ENCODE results near the gene JAKMIP2.
"Not testable (repeated sequence)": the region's sequence is repeated elsewhere in the genome, so short reads cannot be mapped to it uniquely, and the experiment has no call there.

Gene JAKMIP2

DNA sequence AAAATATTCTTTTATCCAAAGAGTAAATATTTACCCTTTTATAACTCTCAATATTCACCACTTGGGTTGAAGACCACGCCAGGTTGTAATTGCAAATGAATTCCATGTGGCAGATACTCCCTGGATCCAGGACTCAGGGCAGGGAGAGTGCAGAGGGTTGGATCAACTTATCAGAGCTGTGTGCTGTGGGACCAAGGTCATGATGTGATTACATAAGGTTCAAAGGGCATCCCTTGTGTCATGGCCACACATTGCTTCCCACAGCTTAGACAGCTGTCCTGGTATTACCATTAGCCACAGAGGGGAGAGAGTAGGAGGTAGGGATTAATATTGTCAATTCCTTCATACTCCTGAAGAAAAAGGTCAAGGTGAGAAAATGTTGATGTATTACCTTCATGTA lies 133.9 kb downstream of the JAKMIP2 start:
- no peak for DNase-seq (ENCODE audit: low spot score)

DNA sequence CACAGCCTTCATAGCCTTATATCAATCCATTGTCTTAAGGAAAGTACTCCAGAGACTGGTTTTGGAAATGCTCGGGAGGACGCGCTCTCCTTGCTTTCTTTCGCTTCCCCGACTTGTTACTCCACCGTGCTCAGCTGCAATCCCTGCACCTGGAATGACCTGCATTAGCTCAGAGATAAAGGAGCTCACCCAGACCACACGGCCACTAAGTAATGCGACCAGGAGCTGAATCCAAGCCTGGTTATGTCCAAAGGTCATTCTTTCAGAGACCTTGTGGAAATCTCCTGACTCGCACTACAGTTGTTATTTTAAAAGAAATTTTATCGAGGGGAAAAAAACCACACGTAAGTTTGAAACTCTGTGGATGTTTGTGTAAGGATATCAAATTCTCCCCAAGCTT lies 137.3 kb downstream of the JAKMIP2 start:
- DNase-seq (ENCODE audit: low spot score), result no peak

DNA sequence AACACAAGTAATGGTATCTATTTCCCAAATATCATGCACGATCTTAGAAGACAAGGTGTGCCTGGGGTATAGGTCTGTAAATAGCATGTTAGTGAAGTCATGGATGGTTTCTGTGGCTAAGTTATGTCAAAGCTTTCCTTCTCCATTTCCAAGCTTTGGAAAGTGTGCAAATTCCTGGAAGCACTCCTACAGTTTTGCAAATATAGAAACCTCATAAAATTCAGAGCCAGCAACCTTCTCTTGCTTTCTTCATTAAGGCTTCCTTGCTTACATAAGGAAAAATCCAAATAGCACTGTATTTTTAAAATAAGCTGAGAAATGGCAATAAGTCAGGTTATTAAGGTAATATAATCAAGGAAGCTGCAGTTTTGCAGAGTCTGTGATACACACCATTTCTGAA lies 138.1 kb downstream of the JAKMIP2 start:
- no peak for DNase-seq (ENCODE audit: low spot score)

DNA sequence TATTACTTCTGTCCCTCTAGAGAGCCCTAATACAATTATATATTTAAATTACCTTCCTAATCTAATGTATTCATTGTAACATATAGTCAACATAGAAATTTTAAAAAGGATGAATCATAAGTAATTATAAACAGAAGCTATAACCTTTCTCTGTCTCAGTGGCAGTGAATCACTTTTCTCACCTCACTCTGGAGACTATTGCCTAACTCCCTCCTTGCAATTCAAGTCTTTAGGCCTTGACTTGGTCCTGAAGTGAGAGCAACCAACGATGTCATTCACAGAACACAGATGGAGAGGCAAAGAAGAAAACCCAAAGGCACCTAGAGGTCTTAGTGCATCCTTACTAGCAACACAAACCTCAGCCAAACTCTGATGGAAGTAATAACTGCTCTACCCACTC lies 139.4 kb downstream of the JAKMIP2 start:
- no peak for DNase-seq (ENCODE audit: low spot score)

DNA sequence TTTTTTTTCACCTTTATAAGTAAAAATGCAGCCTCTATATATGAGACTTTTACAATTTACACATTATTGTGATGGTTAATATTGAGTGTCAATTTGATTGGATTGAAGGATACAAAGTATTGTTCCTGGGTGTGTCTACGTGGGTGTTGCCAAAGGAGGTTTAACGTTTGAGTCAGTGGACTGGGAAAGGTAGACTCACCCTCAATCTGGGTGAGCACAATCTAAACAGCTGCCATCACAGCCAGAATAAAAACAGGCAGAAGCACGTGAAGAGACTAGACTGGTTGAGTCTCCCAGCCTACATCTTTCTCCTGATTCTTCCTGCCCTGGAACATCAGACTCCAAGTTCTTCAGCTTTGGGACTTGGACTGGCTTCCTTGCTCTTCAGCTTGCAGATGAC lies 139.9 kb downstream of the JAKMIP2 start:
- no peak for DNase-seq (ENCODE audit: low spot score)

DNA sequence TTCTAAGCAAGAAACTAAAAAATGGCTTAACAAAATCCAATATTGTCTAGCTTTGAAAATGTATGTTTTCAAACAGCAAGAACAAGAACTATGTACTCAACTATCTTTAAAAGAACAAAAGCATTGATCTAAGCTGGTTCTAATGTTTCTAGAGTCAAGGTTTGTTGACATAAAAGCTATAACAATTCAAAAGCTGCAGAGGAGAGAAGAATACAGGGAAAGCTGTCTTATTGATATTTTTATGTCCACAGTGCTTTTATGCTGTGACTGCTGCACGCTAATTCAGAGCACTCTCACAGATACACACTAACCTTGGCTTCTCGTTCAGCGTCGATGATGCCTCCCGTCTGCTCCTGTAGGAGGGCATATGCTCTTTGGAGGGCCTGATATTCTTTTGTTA lies 143.2 kb downstream of the JAKMIP2 start:
- no peak for DNase-seq (ENCODE audit: low spot score)

DNA sequence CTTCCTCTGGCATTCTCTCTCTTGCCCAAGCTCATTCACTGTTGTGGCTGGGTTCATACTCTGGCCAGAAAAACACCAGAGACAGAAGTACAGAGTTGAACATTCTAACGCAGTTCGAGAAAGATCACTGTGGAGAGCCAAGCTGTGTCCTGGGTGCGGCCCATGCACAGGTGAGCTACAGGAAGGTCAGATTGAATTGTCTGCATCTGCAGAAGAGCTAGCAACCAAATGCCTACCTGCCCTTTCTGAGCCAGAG lies 145.9 kb downstream of the JAKMIP2 start:
- no peak for DNase-seq (ENCODE audit: low spot score)

DNA sequence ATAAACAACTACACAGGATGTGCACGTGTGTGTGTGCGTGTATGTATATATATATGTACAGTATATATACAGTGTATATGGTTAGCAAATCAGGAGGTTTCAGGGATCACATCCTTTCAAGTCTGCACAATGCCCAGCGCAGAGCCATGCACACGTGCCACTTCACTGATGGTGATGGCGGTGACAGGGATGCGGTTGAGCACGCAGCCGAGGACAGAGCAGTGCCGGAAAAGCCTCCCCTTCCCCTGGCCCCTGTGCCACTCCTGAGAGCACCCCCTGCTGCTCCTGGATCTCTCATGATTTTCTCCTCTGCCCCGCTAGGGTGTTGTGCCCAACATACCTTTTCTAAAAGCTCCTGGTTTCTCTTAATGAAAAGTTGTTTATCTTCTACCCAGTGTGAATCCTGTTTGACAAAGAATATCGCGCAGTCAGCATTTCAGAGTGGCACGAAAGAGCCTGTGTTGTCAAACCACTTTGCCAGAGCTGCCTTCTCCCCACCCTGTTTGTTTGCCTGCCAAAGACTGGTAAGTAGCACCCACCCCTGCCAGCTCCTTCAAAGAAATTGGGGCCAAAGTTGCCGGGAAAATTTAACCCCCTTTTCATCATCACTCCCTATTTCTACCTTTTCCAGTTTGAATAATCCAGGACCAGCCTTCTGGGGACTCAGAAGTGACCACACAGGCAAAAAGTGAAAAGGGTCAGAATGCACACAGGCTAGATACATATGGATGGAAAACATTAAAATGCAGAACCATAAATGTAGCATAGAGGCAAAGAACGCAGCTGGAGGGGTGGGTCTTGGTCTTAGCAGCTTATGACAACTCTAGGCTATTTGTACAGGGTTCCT lies 146.4 kb downstream of the JAKMIP2 start:
- no peak for DNase-seq (ENCODE audit: low spot score)

DNA sequence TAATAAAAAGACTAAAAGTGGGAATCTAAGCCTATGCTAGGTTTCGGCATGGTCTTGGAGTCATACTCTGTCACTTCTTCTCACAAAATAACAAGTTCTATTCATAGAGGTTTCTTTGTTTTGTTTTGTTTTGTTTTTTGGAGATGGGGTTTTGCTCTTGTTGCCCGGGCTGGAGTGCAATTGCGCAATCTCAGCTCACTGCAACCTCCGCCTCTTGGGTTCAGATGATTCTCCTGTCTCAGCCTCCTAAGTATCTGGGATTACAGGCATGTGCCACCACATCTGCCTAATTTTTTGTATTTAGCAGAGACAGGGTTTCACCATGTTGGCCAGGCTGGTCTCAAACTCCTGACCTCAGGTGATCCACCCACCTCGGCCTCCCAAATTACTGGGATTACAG lies 147.1 kb downstream of the JAKMIP2 start:
- DNase-seq (ENCODE audit: low spot score), result not testable (repeated sequence)

DNA sequence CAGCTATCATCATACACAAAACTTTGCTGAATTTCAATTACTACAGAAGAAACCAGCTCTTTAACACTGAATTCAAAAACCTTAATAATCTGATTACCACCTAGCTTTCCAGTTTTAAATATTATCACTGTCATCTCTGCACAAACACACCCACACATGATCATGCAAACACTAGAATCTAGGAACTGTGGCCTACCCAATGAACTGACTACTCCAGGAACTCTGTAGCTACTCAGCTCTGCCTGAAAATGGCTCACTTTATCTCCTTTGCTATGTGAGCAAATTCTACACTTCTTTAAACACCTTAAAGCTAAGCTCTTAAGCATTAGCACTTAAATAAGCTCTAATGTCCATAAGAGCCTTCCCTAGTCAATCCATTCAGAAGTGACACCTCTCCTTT lies 149.4 kb downstream of the JAKMIP2 start:
- no peak for DNase-seq (ENCODE audit: low spot score)

DNA sequence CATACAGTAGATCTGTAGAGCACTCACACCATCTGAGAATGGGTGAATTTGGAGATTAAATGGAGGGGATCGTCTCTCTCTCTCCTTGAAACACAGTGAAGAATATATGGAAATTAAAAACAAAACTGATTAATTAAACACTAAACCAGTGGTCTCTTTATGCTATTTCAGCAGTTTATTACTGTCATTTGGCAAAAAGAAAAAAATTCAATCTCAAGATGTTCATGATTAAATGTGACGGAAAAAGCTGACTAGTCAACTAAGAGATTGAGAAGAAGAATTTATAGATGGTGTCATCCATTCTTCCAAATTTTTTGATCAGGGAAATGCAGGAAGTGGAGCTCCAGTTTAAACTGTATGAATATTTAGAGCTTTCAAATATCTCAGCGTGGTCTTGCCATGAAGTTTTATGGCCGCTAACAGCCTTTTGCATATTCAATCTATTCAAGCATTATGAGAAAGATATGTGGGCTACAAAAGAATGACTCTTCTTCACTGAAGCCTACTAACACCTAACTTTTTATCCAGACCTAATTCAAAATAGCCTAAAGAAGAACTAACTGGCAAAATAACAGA lies 151.0 kb downstream of the JAKMIP2 start:
- DNase-seq (ENCODE audit: low spot score), result no peak

DNA sequence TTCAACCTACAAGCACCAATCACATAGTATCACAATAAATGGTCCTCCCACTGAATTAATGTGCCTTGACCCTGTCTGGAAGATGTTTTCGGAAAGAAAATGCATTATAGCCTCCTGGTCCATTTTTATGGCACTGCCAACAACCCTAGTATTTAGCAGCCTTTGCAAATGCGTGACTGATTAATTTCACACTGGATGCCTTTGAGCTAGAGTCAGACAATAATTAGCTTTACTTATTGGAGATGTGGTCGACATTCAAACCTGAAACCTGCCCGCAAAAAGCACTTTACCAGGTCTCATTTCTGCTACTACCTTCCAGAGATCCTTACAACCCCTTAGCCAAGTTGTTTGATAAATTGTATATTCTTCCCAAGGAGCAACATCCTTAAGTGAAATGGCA lies 153.3 kb downstream of the JAKMIP2 start:
- DNase-seq (ENCODE audit: low spot score), result no peak

DNA sequence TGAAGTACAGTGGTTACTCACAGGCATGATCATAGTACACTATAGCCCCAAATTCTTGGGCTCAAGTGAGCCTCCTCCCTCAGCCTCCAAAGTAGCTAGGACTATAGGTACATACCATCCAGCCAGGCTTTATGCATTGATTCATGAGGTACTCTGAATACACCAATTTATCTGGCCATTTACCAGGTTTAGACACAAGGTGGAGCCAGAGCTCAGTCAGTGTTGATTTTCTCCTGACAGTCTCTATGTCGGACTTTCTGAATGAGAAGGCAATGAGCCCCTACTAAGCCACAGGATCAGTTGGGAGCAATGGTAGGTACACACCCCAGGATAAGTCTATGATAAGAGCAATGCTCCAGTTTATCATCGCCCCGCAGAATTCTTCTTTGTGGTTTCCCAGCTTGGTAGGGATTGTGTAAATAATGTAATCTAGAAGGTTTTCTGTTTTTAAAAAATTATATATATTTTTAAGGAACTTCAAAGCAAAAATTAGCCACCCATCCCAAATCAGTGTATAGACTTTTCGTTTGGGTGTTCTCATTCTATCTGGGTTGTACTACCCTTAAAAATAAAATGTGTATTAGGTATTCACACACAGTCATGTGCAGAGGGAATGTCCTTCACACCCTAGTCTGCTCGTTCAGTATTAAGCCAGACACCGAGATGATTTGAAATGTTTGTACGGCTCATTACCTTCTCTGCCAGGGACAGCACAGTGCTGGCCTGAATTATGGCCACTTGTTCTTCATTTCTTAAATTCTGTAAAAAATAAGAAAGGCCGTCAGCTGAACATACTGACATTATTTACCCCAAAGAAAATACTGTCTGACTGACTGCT lies 154.3 kb downstream of the JAKMIP2 start:
- peak; percentile 72 for DNase-seq (ENCODE audit: low spot score)

DNA sequence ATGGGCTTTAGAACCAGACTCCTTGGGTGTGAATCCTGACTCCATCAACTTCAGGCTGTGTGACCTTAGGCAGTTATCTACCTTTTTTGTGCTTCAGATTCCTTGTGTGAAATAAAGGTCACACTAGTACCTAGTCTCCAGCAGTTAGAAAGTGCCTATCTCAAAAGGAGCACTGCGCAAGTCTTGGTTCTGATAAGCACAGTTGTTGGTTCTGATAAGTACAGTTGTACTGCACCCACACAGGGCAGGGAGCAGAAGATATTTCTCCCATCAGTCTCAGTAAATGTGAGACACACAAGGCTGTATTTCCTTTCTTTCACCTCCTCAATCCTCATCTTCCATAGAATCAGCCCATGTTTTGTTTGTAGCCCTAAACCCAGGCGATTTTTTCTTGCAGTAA lies 156.1 kb downstream of the JAKMIP2 start:
- no peak for DNase-seq (ENCODE audit: low spot score)

DNA sequence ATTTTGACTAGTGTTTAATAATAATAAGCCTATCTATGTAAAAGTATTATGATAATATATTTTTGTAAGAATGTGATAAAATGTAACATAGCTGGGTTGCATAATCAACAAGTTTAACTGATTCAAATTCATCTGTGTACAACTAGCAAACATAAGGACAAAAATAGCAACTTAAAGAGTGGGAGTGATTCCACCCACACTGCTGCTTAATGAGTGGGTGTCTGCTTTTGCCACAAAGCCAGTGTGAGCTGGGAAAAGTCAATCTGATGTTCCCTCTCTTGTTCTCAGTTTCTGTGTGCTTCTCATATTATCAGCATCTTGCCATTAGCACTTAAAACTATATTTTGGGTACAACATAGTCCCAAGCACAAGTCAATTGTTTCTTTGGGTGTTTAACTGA lies 161.5 kb downstream of the JAKMIP2 start:
- DNase-seq (ENCODE audit: low spot score), result no peak

DNA sequence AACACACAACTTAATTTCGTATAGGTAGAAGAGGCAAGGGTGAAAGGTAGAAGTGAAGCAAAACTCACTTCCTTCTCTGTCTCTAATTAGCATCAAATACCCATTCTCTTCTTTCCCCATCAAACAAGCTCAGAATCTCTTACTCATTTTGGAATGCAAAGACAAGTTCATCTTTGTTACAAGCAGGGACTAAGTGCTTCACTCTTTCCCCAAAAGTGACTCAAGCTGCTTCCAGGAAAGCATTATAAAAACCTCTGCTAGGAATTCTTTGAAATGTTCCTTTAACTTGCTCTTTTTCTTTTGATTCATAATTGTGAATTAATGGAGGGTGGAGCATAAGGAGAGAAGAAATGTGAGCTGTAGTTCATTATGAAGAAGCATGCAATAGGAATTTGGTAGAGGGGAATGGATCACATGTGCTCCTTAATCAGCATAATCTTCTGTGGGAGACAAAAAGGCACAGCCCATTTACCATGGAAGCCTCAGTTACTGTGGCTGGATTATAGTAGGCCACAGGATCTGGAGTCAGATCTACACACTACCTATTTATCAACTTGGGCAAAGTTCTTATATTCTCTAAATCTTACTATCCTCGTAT lies 163.1 kb downstream of the JAKMIP2 start:
- no peak for DNase-seq (ENCODE audit: low spot score)

DNA sequence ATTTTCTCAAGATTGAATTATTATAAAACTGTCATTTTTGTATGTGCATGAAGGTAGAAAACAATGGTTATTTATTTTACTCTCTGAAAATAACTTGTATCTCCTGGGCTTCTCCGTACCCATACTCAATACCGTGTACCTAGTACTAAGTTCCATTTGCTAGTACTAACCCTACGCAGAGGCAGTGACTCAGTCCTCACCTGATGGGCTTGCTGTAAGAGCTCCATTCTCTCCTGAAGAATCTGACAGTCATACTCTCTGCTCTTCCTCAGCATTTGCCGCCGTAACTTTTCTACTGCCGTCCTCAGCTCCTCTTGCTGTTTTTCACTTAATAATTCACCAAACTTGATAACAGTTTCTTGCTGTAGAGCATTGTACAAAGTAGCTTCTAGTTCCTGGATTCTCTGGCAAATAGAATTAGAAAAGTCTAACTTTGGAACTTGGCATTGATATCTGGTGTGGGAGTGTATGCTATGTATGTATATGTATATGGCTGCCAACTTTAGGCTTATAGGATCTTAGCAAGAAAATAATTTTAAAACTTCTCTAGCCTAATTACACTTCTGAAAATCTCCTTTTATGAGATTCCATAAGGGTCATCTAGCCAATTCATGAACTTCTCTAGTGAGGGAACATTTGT lies 164.7 kb downstream of the JAKMIP2 start:
- no peak for DNase-seq (ENCODE audit: low spot score)

DNA sequence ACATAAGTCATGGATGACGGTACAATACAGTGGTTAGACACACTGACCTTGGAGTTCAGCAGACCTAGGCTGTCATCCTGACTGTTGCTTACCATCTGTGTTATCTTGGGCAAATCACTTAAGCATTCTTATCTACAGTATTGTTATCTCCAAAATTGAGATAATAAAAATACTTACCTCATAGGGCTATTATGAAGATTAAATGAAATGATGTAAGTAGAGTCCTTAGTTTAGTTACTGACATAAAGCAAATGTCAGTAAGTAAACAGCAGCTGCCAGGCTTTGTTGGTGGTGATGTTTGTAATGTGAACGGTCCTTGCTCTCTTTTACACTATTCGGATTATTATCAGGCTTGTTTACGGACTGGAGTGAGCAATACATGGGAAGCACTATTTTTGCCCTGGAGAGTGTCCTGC lies 165.3 kb downstream of the JAKMIP2 start:
- no peak for DNase-seq (ENCODE audit: low spot score)

DNA sequence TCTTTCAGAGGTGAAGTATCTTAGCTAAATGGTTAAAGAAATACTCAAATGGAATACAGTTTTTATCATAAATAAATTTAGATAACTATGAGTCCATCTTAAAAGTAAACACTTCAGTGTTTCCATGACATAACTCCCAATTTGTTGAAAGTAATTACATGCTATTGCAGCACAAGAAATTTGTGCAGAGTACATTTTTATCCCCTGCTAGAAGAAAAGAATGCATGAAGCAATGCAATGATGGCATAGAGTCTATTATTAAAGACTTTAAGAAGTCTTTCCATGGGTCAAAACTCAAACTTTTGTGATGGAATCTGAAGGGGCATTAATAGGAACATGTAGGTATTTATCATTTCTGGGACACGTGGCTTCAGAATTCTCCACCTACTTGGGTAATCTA lies 166.1 kb downstream of the JAKMIP2 start:
- no peak for DNase-seq (ENCODE audit: low spot score)

DNA sequence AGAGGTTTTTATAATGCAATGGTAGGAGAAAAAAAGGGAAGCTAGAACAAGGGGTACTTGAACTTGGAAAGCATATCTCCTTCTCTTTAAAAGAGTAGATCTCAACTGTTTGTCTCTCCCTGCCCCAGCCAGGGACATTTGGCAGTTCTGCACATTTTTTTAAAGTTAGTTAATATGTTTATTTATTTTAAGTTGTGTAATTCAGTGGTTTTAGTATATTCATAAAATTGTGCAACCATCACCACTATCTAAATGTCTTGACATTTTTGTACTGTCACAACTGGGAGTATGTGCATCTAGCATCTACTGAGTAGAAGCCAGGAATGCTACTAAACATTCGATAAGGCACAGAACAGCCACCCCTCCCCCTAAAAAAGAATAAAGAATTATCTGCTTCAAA lies 169.2 kb downstream of the JAKMIP2 start:
- DNase-seq (ENCODE audit: low spot score), result no peak

DNA sequence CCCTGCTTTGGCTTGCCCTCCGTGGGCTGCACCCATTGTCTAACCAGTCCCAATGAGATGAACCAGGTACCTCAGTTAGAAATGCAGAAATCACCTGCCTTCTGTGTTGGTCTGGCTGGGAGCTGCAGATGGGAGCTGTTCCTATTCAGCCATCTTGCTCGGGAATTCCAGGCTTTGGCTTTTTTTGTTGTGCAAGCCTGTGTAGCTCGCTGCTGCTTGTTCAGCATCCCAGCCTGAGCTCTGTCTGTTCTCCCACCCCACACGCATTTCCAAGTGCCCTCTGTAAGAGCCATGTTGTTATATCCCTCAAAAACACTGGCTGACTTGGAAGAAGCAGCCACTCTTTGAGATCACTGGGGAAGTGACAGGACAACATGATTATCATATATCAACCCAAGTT lies 171.0 kb downstream of the JAKMIP2 start:
- DNase-seq (ENCODE audit: low spot score), result no peak

DNA sequence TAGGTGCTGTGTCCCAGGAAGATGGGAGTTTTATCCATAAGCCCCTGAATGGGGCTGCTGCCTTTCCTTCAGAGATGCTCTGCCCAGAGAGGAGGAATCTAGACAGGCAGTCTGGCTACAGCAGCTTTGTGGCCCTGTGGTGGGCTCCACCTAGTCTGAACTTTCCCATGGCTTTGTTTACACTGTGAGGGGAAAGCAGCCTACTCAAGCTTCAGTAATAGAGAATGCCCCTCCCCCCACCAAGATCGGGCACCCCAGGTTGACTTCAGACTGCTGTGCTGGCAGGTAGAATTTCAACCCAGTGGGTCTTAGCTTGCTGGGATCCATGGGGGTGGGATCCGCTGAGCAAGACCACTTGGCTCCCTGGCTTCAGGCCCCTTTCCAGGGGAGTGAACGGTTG lies 171.7 kb downstream of the JAKMIP2 start:
- no peak for DNase-seq (ENCODE audit: low spot score)

Measured in CD4-positive, alpha-beta T cell treated with Interleukin-2 at 100 ng/mL for 4 hours (primary cell).